HG02943 (cell line): ENCODE measurements around the gene OPCML.

ENCODE experiments used
- ATAC-seq: cut with Tn5 transposase; IDR thresholded peaks from one replicate; pipeline ENCODE4 v1.9.1; 2021; ENCODE audit warnings: mild to moderate bottlenecking, low read depth, moderate library complexity; ENCODE audit not compliant: unreplicated experiment

OPCML gene

DNA sequence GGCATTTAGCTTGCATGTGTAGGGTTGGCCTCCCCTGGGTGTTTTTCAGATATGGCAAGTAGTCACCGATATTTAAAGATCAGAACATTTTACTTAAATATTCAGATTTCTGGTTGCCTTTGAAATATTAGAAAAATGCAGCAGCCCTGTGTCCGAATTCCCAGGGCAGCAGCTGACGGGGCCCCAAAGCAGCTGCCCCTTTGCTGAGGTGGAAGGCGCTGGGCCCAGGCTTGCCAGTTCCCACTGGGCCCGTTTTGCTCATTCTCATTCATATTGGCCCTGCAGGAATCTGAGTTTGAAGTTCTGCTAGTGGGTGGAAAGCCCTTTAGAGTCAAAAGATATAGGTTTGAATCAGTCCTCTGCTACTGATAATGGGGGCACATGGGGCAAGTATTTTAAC is 692.1 kb downstream of the OPCML start:
- ATAC-seq, result no peak

DNA sequence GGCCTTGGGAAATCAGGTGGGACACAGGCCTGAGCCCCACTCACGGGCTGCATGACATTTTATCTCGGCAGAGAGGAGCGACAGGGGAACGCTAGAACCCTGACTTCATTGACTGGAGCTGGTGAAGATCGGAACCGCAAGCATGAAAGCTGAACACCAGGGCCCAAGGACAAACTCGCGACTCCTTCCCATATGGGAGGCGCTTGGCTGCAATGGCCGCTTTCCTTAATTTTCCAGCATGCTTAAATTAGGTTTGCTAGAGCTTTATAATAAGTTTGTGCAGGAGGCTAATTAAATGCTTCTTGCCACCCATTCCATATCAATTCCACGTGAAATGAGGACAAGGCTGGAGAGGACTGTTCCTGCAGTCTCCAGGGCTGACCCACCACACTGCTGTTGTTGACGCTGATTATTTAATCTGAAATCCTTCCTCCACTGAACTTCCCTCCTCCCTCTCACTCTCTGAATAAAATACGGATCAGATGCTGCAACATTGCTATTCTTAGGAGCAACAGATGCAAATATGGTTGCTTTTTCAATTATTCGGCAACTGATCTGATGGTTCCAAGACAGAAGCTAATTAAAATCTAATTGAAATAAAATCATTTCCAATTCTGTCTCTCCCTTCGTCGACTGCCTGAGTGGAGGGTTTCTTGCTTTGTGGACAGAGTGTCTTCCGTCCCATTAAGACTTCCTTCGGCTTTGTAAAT is 692.9 kb downstream of the OPCML start:
- ATAC-seq, result no peak

- ATAC-seq, result no peak
These were observed 693.7 kb downstream of the OPCML start for GRCh38 chr11:132838627-132839026.

DNA sequence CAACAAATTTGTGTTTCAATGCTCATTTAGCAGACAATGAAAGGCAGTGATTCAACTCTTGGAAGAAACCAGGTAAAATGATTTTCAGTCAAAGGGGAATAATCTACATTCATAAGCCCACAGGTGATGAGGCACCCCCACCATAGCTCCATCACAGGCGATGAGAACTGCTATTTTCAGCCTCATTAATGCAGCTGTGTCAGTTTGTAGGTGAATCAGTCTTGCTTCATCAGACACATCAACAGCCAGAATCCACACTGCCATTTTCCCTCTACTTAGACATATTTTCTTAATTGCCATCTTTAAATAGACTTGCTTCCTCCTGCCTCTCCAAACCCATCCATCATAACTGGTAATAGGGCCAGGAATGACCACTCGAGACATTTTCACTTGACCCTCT is 701.0 kb downstream of the OPCML start:
- no peak for ATAC-seq

GRCh38 chr11:132824642-132825041 is 707.7 kb downstream of the OPCML start:
- ATAC-seq, result no peak

DNA sequence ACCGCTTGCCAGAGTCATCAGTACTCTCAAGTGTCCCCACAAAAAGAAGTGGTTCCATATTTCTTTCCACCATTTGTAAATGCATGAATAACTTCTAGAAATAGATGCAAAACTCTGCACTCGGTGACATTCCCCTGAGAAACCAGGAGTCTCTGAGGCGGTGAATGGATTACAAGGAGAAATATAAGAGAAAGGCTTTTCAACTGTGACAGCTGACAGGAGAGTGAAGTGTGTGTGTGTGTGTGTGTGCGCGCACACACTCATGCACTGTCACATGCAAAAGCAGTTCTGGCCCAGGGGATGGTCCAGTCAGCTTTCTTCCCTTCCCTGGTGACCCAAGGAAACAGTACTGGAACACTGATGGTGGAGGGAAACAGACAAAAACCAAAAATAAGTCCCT is 710.0 kb downstream of the OPCML start:
- no peak for ATAC-seq

DNA sequence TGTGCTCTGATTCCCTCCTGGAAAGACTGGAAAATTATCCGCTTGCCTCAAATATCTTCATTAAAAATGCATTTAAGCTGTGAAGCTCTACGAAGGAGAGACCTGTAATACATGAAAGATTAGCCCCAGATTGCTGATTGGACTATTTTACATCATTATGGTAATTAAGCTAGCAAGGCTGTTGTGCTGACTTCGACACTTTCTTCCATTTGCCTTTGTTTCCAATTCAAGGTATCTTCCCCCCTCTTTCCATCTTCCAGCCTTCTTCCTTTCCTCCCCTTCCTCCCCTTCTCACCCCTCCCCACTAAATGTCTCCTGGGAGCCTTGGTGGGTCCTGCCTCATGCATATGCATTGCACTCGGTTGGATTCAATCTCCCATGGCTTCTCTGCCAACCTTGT is 710.8 kb downstream of the OPCML start:
- ATAC-seq, result no peak

GRCh38 chr11:132821014-132821413 is 711.3 kb downstream of the OPCML start:
- ATAC-seq, result no peak

DNA sequence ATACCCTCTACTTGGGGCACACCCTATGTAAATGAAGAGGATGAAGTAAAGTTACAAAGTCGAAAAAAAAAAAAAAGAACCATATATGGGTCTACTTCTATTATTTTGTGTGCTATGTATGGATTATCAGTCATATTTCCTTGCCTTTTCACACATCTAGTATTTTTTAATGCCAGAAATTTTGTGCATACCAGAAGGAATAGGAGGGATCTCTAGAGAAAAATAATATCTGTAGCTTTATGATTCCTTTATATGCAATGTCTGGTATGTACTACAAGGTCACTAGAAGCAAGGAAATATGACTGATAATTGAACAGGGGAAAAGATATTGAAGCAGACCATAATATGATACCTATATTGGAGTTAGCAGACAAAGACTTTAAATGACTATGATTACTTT is 713.4 kb downstream of the OPCML start:
- no peak for ATAC-seq

DNA sequence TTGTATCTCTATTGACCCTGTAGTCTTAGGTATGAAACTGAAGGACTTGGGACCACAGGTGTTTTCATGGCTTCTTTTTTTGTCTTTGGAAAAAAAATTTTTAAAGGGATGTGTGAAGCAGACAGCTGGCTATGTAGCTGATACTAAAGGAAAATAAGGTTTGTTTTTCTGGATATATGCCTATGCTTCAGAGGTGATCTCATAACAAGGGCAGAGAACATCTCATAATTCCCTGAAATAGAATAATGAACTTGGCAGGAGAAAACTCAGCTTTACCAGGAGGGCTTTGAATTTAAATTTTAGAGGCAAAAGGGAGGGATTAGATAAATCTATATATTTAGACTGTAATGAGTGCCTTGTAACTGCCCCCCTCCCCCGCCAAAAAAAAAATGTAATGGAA is 714.9 kb downstream of the OPCML start:
- no peak for ATAC-seq

GRCh38 chr11:132814410-132814809 is 717.9 kb downstream of the OPCML start:
- ATAC-seq, result no peak

DNA sequence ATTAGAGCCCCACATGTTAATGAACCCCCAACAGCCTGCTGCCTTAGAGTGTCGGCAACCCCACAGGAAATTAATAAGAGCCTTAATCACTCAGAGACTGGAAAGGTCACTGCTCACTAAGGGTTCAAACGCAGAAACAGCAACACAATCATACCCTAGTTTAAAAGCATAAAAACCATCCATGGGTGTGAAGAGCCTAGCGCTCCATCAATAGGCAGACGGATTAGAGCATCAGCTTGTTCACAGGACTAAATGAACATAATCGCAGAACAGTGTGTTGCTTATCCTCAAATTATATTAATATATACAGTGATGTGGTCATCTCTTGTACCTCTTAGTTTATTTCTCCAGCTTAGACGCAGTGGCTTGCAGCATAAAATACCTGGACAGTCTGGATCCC is 720.7 kb downstream of the OPCML start:
- ATAC-seq, result no peak

DNA sequence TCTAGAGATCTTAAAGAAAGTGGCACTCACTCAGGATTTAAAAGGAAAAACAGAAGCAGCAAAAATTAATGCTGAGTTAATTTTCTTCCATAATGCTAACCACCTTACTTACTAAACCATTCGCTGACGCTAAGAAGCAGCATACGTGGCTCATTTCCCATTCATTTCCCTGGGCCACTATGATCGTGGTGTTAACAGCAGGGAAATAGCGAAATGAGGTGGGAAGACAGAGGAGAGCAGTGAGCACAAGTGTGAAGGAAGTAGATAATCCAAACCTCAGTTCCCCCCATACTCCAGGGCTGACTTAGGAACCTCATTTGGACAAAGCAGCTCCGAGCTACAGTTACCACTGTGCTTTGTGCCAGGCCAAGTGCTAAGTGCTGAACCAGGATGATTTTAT is 723.2 kb downstream of the OPCML start:
- no peak for ATAC-seq

- no peak for ATAC-seq
These were observed 728.0 kb downstream of the OPCML start for GRCh38 chr11:132804258-132804657.

GRCh38 chr11:132803436-132803835 is 728.9 kb downstream of the OPCML start:
- ATAC-seq, result no peak

DNA sequence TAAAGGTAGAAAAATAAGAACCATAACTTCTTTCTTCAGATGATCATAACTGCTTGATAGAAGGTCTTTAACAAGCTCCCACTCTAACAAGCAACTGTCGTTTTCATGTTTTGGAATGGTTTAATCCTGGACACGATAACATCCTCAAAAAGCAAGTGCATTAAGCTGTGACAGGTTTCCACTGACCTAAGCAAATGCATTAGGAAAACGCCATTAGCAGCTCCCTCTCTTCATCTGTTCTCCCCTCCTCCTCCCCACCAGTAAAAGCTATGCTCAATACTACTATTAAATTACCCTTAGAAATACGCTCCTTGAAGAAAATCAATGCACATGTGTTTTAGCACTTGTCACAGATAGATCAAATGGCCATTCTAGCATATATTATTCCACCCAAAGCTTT is 729.4 kb downstream of the OPCML start:
- no peak for ATAC-seq

GRCh38 chr11:132793831-132794230 is 738.5 kb downstream of the OPCML start:
- no peak for ATAC-seq

DNA sequence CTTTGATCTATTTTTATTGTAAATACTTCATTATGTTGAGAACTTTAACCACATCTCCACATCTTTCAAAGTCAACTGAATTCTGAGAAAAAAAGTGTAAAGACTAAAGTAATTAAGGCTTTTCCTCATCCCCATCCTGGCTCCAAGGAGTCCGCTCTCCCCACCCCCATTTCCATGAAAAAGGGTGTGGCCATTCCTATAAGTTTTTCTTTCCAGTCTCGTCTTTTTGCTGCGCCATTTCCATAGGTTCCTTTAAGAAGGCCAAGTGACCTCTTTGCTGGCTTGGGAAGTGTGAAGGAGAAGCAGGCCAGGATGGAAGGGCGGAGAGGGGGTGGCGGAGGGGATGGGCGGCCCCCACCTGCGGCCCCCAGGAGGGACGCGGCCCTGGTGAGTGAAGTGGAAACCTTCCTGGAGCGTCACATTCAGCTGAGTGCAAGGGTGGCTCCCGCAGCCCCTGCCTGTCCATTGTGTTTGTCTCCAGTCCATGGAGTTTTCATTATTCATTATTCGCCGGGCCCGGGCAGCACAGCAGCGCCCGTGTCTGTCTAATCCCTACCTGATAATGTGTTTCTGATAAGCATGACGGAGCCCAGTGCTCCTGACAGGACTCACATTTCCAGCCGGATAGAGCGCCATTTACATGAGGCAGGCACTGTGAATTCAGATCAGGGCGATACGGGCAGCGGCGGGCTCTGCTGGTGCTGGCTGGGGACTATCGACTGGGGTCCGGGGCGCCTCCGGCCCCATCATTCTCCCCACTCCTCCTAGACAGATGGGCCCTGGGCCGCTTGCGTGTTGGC is 739.8 kb downstream of the OPCML start:
- no peak for ATAC-seq

GRCh38 chr11:132790971-132791370 is 741.3 kb downstream of the OPCML start:
- no peak for ATAC-seq

- no peak for ATAC-seq
These were observed 741.8 kb downstream of the OPCML start for GRCh38 chr11:132790466-132790865.

DNA sequence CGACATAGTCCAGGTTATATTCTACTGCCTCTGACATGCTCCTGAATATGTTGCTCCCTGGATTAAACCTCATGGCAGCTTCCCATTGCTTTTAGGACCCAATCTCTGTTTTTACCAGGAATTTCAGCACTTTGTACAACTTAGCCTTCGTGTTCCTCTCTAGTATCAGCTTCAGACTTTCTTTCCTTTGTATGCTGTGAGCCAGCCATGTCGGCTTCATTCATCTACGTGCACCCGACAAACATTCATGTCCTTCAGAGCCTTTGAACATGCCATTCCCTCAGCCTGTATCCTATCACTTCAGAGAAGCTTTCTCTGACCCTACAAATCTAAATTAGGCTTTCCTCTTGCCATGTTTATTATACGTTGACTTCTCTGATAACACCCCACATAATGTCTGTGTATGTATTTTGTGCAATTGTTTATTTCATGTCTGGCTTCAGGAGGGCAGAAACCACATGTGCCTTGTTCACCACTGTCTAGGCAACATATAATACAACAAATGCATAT is 743.4 kb downstream of the OPCML start:
- ATAC-seq, result no peak

DNA sequence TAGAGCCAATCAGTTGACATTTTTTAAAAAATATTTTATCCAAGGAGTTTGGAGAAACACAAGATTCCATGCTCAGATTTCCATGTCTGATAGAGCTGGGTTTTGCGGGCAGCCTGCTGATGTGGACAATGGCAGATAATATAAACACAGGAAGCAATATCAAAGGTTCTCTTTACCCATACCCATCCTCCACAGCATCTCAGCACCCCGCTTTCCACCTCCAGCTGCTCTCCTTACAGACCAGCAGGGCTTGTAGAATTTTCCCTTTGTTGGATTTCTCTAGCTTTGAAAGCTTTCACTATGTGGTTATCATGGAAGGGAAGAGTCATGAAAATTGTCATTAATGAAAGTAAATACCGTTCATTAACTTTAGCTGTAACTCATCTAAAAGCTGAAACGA is 746.4 kb downstream of the OPCML start:
- ATAC-seq, result no peak
